Caco-2 (cell line): ENCODE results near the gene KRTAP5-3. TPM values are rescaled to one million over a fixed set of nuclear protein-coding genes. Genes with fewer than 3 reads are reported as not detected.
"Not testable (repeated sequence)": the region's sequence is repeated elsewhere in the genome, so short reads cannot be mapped to it uniquely, and the experiment has no call there.

Experiments used
- BruUV-seq: library from RNA; stranded (reverse); fragments of 400-500 nt; replicated peaks from 2 replicates; lab custom pipeline; 2021; lab: Mats Ljungman, UMichigan
- CTCF ChIA-PET: fragments of 300-600 bp; sonication (Branson Sonifier 250); formaldehyde crosslinking; loops from one replicate; lab custom pipeline; 2022; ENCODE audit warnings: antibody characterized with exemption; lab: Charles Lee
- POLR2A ChIA-PET: fragments of 300-600 bp; sonication (Branson Sonifier 250); formaldehyde crosslinking; loops from one replicate; lab custom pipeline; 2022; ENCODE audit warnings: antibody characterized with exemption; lab: Charles Lee
- DNase-seq, 2 experiments: peaks; one replicate each; pipeline versions ENCODE4 v3.0.0 to v3.0.0-alpha.2; 2020 to 2022
- H3K27me3 ChIP-seq: replicated peaks from 2 replicates; pipeline ENCODE4 v1.6.0; 2011; ENCODE audit warnings: low read length; ENCODE audit not compliant: control insufficient read depth, insufficient read depth
- H3K36me3 ChIP-seq: 2 replicates; pipeline ENCODE4 v1.5.1; 2011; ENCODE audit warnings: low read length; ENCODE audit not compliant: control insufficient read depth, insufficient read depth
- H3K4me1 ChIP-seq: fragments of 250-450 bp; sonication (Bioruptor Pico); 2 replicates; pipeline ENCODE4 v1.5.1; 2020; ENCODE audit warnings: mild to moderate bottlenecking
- H3K4me3 ChIP-seq: 2 replicates; pipeline ENCODE4 v1.5.1; 2011; ENCODE audit warnings: low read depth, mild to moderate bottlenecking, control low read depth, low read length
- H3K9me3 ChIP-seq: fragments of 250-450 bp; sonication (Bioruptor Pico); 2 replicates; pipeline ENCODE4 v1.5.1; 2020; ENCODE audit warnings: mild to moderate bottlenecking, moderate library complexity
- H3K27ac Mint-ChIP-seq: one replicate; pipeline ENCODE4 v1.8.0; 2022; ENCODE audit warnings: mixed read lengths; ENCODE audit not compliant: unreplicated experiment
- H3K27me3 Mint-ChIP-seq: one replicate; pipeline ENCODE4 v1.8.0; 2022; ENCODE audit warnings: mixed read lengths; ENCODE audit not compliant: insufficient read depth, unreplicated experiment
- H3K36me3 Mint-ChIP-seq: one replicate; pipeline ENCODE4 v1.8.0; 2022; ENCODE audit warnings: mild to moderate bottlenecking, mixed read lengths; ENCODE audit not compliant: insufficient read depth, unreplicated experiment
- H3K4me1 Mint-ChIP-seq: one replicate; pipeline ENCODE4 v1.8.0; 2022; ENCODE audit warnings: low read depth, mixed read lengths; ENCODE audit not compliant: unreplicated experiment
- H3K4me3 Mint-ChIP-seq: one replicate; pipeline ENCODE4 v1.8.0; 2022; ENCODE audit warnings: mild to moderate bottlenecking, moderate library complexity, mixed read lengths; ENCODE audit not compliant: unreplicated experiment
- H3K9me3 Mint-ChIP-seq: one replicate; pipeline ENCODE4 v1.8.0; 2022; ENCODE audit warnings: mixed read lengths; ENCODE audit not compliant: unreplicated experiment
- CTCF ChIP-seq, 2 experiments: fragments of 200-600 bp in 1 of 2; IDR thresholded peaks; 1 replicate in 1 of 2; 2 replicates in 1 of 2; pipeline versions ENCODE4 v1.5.1 to v1.8.0; 2011 to 2022; ENCODE audit warnings: antibody characterized with exemption in 1 of 2, control low read depth in 1 of 2, inconsistent platforms in 1 of 2, low read depth in 1 of 2, low read length in 1 of 2, mild to moderate bottlenecking in 1 of 2, moderate library complexity in 1 of 2; ENCODE audit not compliant: insufficient read depth in 1 of 2, severe bottlenecking in 1 of 2, unreplicated experiment in 1 of 2
- intact Hi-C: fragments of 100-400 bp; cut with micrococcal nuclease; formaldehyde crosslinking; loops from one replicate; pipeline ENCODE4 v1.10.0; 2022; ENCODE audit not compliant: unreplicated experiment
- total RNA-seq: library from RNA; stranded (reverse); gene quantifications from 2 replicates; pipeline ENCODE4 v1.2.3, GENCODE V29; 2022

KRTAP5-3 gene
- total RNA-seq, 1 experiment from 2014 or later, result not detected

DNA sequence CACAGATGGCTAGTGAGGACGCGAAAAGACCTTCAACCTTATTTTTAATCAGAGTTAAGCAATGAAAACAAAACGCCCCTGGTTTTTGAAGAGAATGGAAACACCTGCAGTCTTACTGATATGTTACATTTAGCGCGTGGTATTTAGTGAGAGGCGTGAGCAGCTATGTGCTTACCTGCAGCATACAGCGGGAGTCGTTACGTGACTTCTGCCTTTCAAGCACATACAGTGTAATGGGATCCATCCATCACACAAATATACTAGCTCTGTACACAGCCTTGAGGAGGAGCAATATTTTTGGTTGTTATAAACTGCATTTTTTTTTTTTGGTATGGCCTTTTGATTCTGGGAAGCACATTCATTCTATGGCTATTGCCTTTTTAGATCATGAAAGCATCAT is 15.6 kb downstream of the KRTAP5-3 start:
- Mint-ChIP-seq H3K36me3 (no peaks in the 10 kb centered on the region), H3K27ac (no peak overlapping the region), H3K4me1 (no peaks in the 10 kb centered on the region), H3K27me3 (peaks cover 16% of the 10 kb centered on the region), H3K9me3 (no peaks in the 10 kb centered on the region), H3K4me3 (no peak overlapping the region)
- H3K27me3 ChIP-seq, result no peaks in the 10 kb centered on the region; the same call in 1 of the 2 replicates
- intact Hi-C loops, result no loop called here
- POLR2A ChIA-PET, result no interaction called here
- no TSS peak for BruUV-seq
- no peak for DNase-seq
- H3K36me3 ChIP-seq, result no peaks in the 10 kb centered on the region
- CTCF ChIA-PET, result interaction anchor here (1.2 kb wide), 1 partner anchor 18 kb away, joined by 4 read pairs; no protein-coding TSS in a partner anchor
- no peak overlapping the region for H3K4me3 ChIP-seq
- TF ChIP-seq CTCF (IDR thresholded peaks at IDR 0.05; ENCODE audit: insufficient read depth in 1 of 2, low read depth in 1 of 2, low read length in 1 of 2, severe bottlenecking in 1 of 2, unreplicated experiment in 1 of 2), result no peak
- H3K4me1 ChIP-seq, result no peaks in the 10 kb centered on the region
- H3K9me3 ChIP-seq, result no peaks in the 10 kb centered on the region

- Histone ChIP-seq H3K4me1 (no peaks in the 10 kb centered on the region), H3K36me3 (no peaks in the 10 kb centered on the region), H3K9me3 (no peaks in the 10 kb centered on the region), H3K4me3 (no peak overlapping the region), H3K27me3 (no peaks in the 10 kb centered on the region)
- no peak for DNase-seq
- POLR2A ChIA-PET, result no interaction called here
- intact Hi-C loops, result no loop called here
- Mint-ChIP-seq H3K4me3 (no peak overlapping the region), H3K36me3 (no peaks in the 10 kb centered on the region), H3K9me3 (no peaks in the 10 kb centered on the region), H3K27ac (no peak overlapping the region), H3K4me1 (no peaks in the 10 kb centered on the region), H3K27me3 (peaks cover 6% of the 10 kb centered on the region)
- no peak for TF ChIP-seq CTCF (IDR thresholded peaks at IDR 0.05; ENCODE audit: insufficient read depth in 1 of 2, low read depth in 1 of 2, low read length in 1 of 2, severe bottlenecking in 1 of 2, unreplicated experiment in 1 of 2)
- BruUV-seq, result no TSS peak
- CTCF ChIA-PET, result no interaction called here
Measured at GRCh38 chr11:1589996-1590395, 18.3 kb downstream of the KRTAP5-3 start.

- H3K4me1 Mint-ChIP-seq, H3K9me3 Mint-ChIP-seq, POLR2A ChIA-PET, H3K4me1 ChIP-seq, H3K4me3 Mint-ChIP-seq, H3K27me3 ChIP-seq, H3K36me3 Mint-ChIP-seq, CTCF ChIA-PET, BruUV-seq, H3K9me3 ChIP-seq, H3K36me3 ChIP-seq, H3K4me3 ChIP-seq, DNase-seq, H3K27ac Mint-ChIP-seq, intact Hi-C loops, H3K27me3 Mint-ChIP-seq: not testable (repeated sequence)
Measured at GRCh38 chr11:1589191-1589963, 18.9 kb downstream of the KRTAP5-3 start.
